ENCODE data around the gene UQCRHL. TPM values are rescaled to one million over a fixed set of nuclear protein-coding genes. Genes with fewer than 3 reads are reported as not detected.

The UQCRHL gene
- total and polyA plus RNA-seq, 2 of the 8 experiments (the other 6 are each of a cell fraction or from before 2014, with no cell fraction given): 3.7 to 3.9 TPM

DNA sequence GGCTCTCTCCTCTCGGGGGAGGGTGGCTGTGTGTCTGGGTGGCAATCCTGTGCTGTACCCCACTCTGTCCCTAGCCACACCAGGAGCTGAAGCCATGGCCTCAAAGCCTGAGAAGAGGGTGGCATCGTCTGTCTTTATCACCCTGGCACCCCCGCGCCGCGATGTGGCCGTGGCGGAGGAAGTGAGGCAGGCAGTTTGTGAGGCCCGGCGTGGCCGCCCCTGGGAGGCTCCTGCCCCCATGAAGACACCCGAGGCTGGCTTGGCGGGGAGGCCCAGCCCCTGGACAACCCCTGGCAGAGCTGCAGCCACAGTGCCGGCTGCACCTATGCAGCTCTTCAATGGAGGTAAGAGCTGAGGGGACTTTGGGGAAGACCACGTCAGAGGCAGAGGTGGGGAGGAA lies 42.6 kb downstream of the UQCRHL start:
- Histone ChIP-seq H4K8ac (ENCODE audit: extremely low read depth, insufficient read depth, low read length) (no peak overlapping the region), H3K23ac (ENCODE audit: insufficient read length) (no peak overlapping the region), H3K79me2 (ENCODE audit: control insufficient read depth in 1 of 2, insufficient read depth in 2 of 2, low read length in 2 of 2) (peaks cover 0 to 38% of the 10 kb centered on the region in 2 experiments; a peak in 2 of 4 replicates), H3K4me1 (replicated peaks in 1 of 4; ENCODE audit: control insufficient read depth in 3 of 4, insufficient read depth in 4 of 4, low read length in 3 of 4) (peaks cover 0 to 8% (median 6%) of the 10 kb centered on the region in 4 experiments; a peak in 5 of 7 replicates), H3K79me1 (ENCODE audit: low read depth, low read length) (peaks cover 15% of the 10 kb centered on the region), H4K91ac (replicated peaks; ENCODE audit: insufficient read length, low read length) (no peak overlapping the region), H3K36me3 (ENCODE audit: control insufficient read depth in 2 of 4, insufficient read depth in 4 of 4, low read length in 3 of 4) (peaks cover 13 to 50% (median 25%) of the 10 kb centered on the region in 4 experiments; a peak in 7 of 8 replicates), H2BK15ac (ENCODE audit: low read length) (no peak overlapping the region), H3K18ac (ENCODE audit: extremely low read depth, low read length) (no peak overlapping the region), H3K9ac (replicated peaks in 1 of 4; ENCODE audit: extremely low read depth in 1 of 4, low read depth in 3 of 4, low read length in 3 of 4) (no peak overlapping the region), H3K56ac (replicated peaks; ENCODE audit: insufficient read length, low read depth, low read length) (no peak overlapping the region), H2AK5ac (ENCODE audit: low read depth, low read length) (no peak overlapping the region), H2AFZ (ENCODE audit: low read length) (no peak overlapping the region), H3K27ac (ENCODE audit: low read depth, low read length) (no peak overlapping the region), H2BK120ac (replicated peaks; ENCODE audit: low read depth, low read length) (no peak overlapping the region), H3K4me3 (ENCODE audit: extremely low read depth in 1 of 4, insufficient read depth in 2 of 4, low read depth in 3 of 4, low read length in 4 of 4) (no peak overlapping the region), H3K23me2 (ENCODE audit: low read depth, low read length) (no peaks in the 10 kb centered on the region; the same call in 1 of the 2 replicates), H2BK5ac (ENCODE audit: low read depth, low read length) (no peak overlapping the region), H3K4me2 (ENCODE audit: insufficient read depth in 1 of 2, low read depth in 2 of 2, low read length in 2 of 2) (no peak overlapping the region), H3K9me3 (ENCODE audit: insufficient read depth in 2 of 2, low read depth in 1 of 2, low read length in 1 of 2) (no peaks in the 10 kb centered on the region), H3K27me3 (replicated peaks in 1 of 4; ENCODE audit: control insufficient read depth in 3 of 4, extremely low read depth in 1 of 4, insufficient read depth in 3 of 4, low read length in 3 of 4) (no peaks in the 10 kb centered on the region), H4K5ac (ENCODE audit: insufficient read length, low read depth, low read length) (no peak overlapping the region), H2BK20ac (ENCODE audit: low read length) (no peak overlapping the region), H3K14ac (ENCODE audit: insufficient read length) (no peak overlapping the region), H4K20me1 (replicated peaks in 1 of 2; ENCODE audit: control insufficient read depth in 1 of 2, insufficient read depth in 2 of 2, low read length in 2 of 2) (peaks cover 10 to 19% of the 10 kb centered on the region in 2 experiments), H3K4ac (replicated peaks; ENCODE audit: insufficient read length, low read depth, low read length) (no peak overlapping the region), H2BK12ac (ENCODE audit: low read depth, low read length) (no peak overlapping the region)
- CTCF ChIA-PET (ENCODE audit: partially characterized antibody): interaction anchor here (1.0 kb wide), 1 partner anchor 37 kb away, joined by 6 read pairs; no protein-coding TSS in a partner anchor
- DNase-seq (ENCODE audit: low read depth in 1 of 2, low spot score in 2 of 2): no peak
- POLR2A ChIA-PET (ENCODE audit: partially characterized antibody): interaction anchor here (0.6 to 4.9 kb wide), 8 partner anchors 10 to 612 kb away, joined by 3 to 33 read pairs (median 3); no protein-coding TSS in a partner anchor
- WGBS, 2 experiments (ENCODE audit: extremely low coverage in 1 of 2, insufficient coverage in 1 of 2, insufficient read length in 1 of 2, insufficient replicate concordance in 2 of 2, low coverage in 1 of 2, low lambda C conversion rate in 2 of 2, missing lambda C conversion rate in 1 of 2): 89% methylated on average over 15 of the region's 15 CpGs; no CpG with 5 or more reads in 1 of the 2 experiments
- TF ChIP-seq SRF (IDR thresholded peaks at IDR 0.05; ENCODE audit: low read depth, low read length) (no peak), GABPA (IDR thresholded peaks at IDR 0.05; ENCODE audit: borderline replicate concordance, insufficient read depth, low read length) (no peak), TBP (IDR thresholded peaks at IDR 0.05; ENCODE audit: low read depth, low read length) (no peak), JUND (IDR thresholded peaks at IDR 0.05; ENCODE audit: low read length) (no peak), EZH2 (IDR thresholded peaks at IDR 0.05; ENCODE audit: low read depth, low read length, severe bottlenecking) (no peak), BACH1 (IDR thresholded peaks at IDR 0.05; ENCODE audit: low read length) (no peak), TAF1 (IDR thresholded peaks at IDR 0.05; ENCODE audit: low read depth, low read length) (no peak), ATF3 (IDR thresholded peaks at IDR 0.05; ENCODE audit: insufficient read depth, low read depth, low read length) (no peak), POU5F1 (IDR thresholded peaks at IDR 0.05; ENCODE audit: low read depth, low read length) (no peak)
- FAIRE-seq: no peak

Measured in H1 (cell line).